Glutamatergic neuron (in vitro differentiated cells): ENCODE results near the gene CEP104. TPM values are rescaled to one million over a fixed set of nuclear protein-coding genes. Genes with fewer than 3 reads are reported as not detected.

Source experiments
- DNase-seq: peaks from one replicate; pipeline ENCODE4 v3.0.0; 2022
- H3K27ac Mint-ChIP-seq: one replicate; pipeline ENCODE4 v1.8.0; 2020; ENCODE audit warnings: mild to moderate bottlenecking, mixed read lengths, inconsistent platforms; ENCODE audit not compliant: unreplicated experiment
- H3K27me3 Mint-ChIP-seq: one replicate; pipeline ENCODE4 v1.8.0; 2020; ENCODE audit warnings: mild to moderate bottlenecking, moderate library complexity, mixed read lengths, inconsistent platforms; ENCODE audit not compliant: unreplicated experiment
- H3K36me3 Mint-ChIP-seq: one replicate; pipeline ENCODE4 v1.8.0; 2020; ENCODE audit warnings: mild to moderate bottlenecking, mixed read lengths, inconsistent platforms; ENCODE audit not compliant: unreplicated experiment
- H3K4me1 Mint-ChIP-seq: one replicate; pipeline ENCODE4 v1.8.0; 2020; ENCODE audit warnings: mild to moderate bottlenecking, low read depth, mixed read lengths, inconsistent platforms; ENCODE audit not compliant: unreplicated experiment
- H3K4me3 Mint-ChIP-seq: one replicate; pipeline ENCODE4 v1.8.0; 2020; ENCODE audit warnings: mild to moderate bottlenecking, mixed read lengths, inconsistent platforms; ENCODE audit not compliant: unreplicated experiment
- H3K9me3 Mint-ChIP-seq: one replicate; pipeline ENCODE4 v1.8.0; 2020; ENCODE audit warnings: mild to moderate bottlenecking, moderate library complexity, mixed read lengths, inconsistent platforms; ENCODE audit not compliant: unreplicated experiment
- CTCF ChIP-seq: fragments of 200-600 bp; sonication (generic); IDR thresholded peaks from one replicate; pipeline ENCODE4 v1.5.0; 2021; ENCODE audit not compliant: partially characterized antibody, unreplicated experiment
- total RNA-seq: library from RNA; stranded (reverse); fragmentation: NEBNext Ultra II Directional; extraction: Animal tissue kit (Norgen Biotek cat#: 25700); gene quantifications from one replicate; pipeline ENCODE4 v1.2.1, GENCODE V29; 2021; ENCODE audit not compliant: unreplicated experiment

The CEP104 gene
- total RNA-seq, 1 donor from 2014 or later, result 102 TPM

- Mint-ChIP-seq H3K27ac (peak overlapping the region; percentile 66), H3K36me3 (peaks cover 9% of the 10 kb centered on the region), H3K4me1 (peaks cover 45% of the 10 kb centered on the region), H3K9me3 (peaks cover 21% of the 10 kb centered on the region), H3K4me3 (no peak overlapping the region), H3K27me3 (peaks cover 14% of the 10 kb centered on the region)
- no peak for DNase-seq
- TF ChIP-seq CTCF, result no peak
Measured at GRCh38 chr1:3825356-3825755, 31.7 kb downstream of the CEP104 start.

GRCh38 chr1:3824650-3825049, 32.4 kb downstream of the CEP104 start:
- Mint-ChIP-seq H3K36me3 (peaks cover 9% of the 10 kb centered on the region), H3K27ac (peak overlapping the region; percentile 96), H3K27me3 (peaks cover 19% of the 10 kb centered on the region), H3K9me3 (peaks cover 25% of the 10 kb centered on the region), H3K4me3 (peak overlapping the region; percentile 72), H3K4me1 (peaks cover 52% of the 10 kb centered on the region)
- TF ChIP-seq CTCF, result no peak
- DNase-seq, result no peak

- peaks cover 66% of the 10 kb centered on the region for H3K4me1 Mint-ChIP-seq
- TF ChIP-seq CTCF, result no peak
- peaks cover 4% of the 10 kb centered on the region for H3K36me3 Mint-ChIP-seq
Measured at GRCh38 chr1:3822421-3822820, 34.6 kb downstream of the CEP104 start.

GRCh38 chr1:3821908-3822307, 35.1 kb downstream of the CEP104 start:
- H3K9me3 Mint-ChIP-seq, result peaks cover 27% of the 10 kb centered on the region
- H3K4me3 Mint-ChIP-seq, result peak overlapping the region; percentile 77
- H3K4me1 Mint-ChIP-seq, result peaks cover 67% of the 10 kb centered on the region
- H3K36me3 Mint-ChIP-seq, result peaks cover 4% of the 10 kb centered on the region
- TF ChIP-seq CTCF, result no peak
- peak overlapping the region; percentile 97 for H3K27ac Mint-ChIP-seq
- DNase-seq, result no peak
- H3K27me3 Mint-ChIP-seq, result peaks cover 25% of the 10 kb centered on the region

More at GRCh38 chr1:3822421-3822820, 34.6 kb downstream of the CEP104 start:
- H3K9me3 Mint-ChIP-seq, result peaks cover 27% of the 10 kb centered on the region
- peak overlapping the region; percentile 77 for H3K4me3 Mint-ChIP-seq
- peak overlapping the region; percentile 97 for H3K27ac Mint-ChIP-seq
- no peak for DNase-seq
- H3K27me3 Mint-ChIP-seq, result peaks cover 21% of the 10 kb centered on the region

GRCh38 chr1:3821447-3821846, 35.6 kb downstream of the CEP104 start:
- TF ChIP-seq CTCF, result no peak
- peak; percentile 77 for DNase-seq
- peaks cover 67% of the 10 kb centered on the region for H3K4me1 Mint-ChIP-seq
- peaks cover 30% of the 10 kb centered on the region for H3K27me3 Mint-ChIP-seq
- peaks cover 4% of the 10 kb centered on the region for H3K36me3 Mint-ChIP-seq
- peak overlapping the region; percentile 77 for H3K4me3 Mint-ChIP-seq
- peaks cover 27% of the 10 kb centered on the region for H3K9me3 Mint-ChIP-seq
- peak overlapping the region; percentile 97 for H3K27ac Mint-ChIP-seq
